ENCODE results near the gene CAPZA1. TPM values are rescaled to one million over a fixed set of nuclear protein-coding genes. Genes with fewer than 3 reads are reported as not detected.

CAPZA1 gene
- total RNA-seq, 1 experiment from 2014 or later, result 97.5 TPM

- no peak for TF ChIP-seq ZNF532 (CRISPR knock-in tag; IDR thresholded peaks at IDR 0.05; ENCODE audit: borderline replicate concordance)
Measured at GRCh38 chr1:112695276-112695675, 75.6 kb downstream of the CAPZA1 start (continued).

DNA sequence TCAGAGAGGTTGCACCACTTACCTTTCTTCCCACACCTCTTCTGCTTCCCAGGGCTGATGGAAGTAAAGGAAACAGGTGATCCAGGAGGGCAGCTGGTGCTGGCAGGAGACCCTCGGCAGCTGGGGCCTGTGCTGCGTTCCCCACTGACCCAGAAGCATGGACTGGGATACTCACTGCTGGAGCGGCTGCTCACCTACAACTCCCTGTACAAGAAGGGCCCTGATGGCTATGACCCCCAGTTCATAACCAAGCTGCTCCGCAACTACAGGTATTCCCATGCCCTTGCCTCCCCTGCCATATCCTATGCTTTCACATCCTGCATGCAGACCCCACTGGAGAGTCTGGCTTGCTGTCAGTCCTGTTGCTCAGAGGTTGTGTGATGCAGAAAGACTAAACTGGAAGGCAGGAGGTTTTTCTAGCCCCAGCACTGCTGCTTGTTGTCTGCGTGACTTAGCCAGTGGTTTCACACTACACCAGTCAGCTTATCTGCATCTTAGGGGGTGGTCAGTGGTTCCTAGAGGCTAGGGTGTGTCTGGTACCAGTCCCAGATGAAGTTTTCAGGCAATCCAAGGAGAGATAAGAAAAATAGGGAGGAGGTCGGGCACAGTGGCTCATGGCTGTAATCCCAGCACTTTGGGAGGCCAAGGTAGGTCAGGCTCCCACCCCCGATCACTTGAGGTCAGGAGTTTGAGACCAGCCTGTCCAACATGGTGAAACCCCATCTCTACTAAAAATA, 77.1 kb downstream of the CAPZA1 start:
- Mint-ChIP-seq H3K27me3 (ENCODE audit: low read depth) (peaks cover 16% of the 10 kb centered on the region), H3K36me3 (peaks cover 61% of the 10 kb centered on the region), H3K4me1 (peaks cover 41% of the 10 kb centered on the region), H3K4me3 (no peak overlapping the region), H3K9me3 (no peaks in the 10 kb centered on the region), H3K27ac (no peak overlapping the region)
- TF ChIP-seq PRDM15 (CRISPR knock-in tag; IDR thresholded peaks at IDR 0.05) (no peak), E2F1 (CRISPR knock-in tag; IDR thresholded peaks at IDR 0.05) (no peak), CREM (CRISPR knock-in tag; IDR thresholded peaks at IDR 0.05) (no peak), ESRRA (CRISPR knock-in tag; IDR thresholded peaks at IDR 0.05; ENCODE audit: borderline replicate concordance) (no peak), MAX (CRISPR knock-in tag; IDR thresholded peaks at IDR 0.05) (no peak), NR3C1 (CRISPR knock-in tag; conservative IDR thresholded peaks at IDR 0.05; ENCODE audit: low read depth) (no peak)
- TF ChIP-seq, protein P1, sequence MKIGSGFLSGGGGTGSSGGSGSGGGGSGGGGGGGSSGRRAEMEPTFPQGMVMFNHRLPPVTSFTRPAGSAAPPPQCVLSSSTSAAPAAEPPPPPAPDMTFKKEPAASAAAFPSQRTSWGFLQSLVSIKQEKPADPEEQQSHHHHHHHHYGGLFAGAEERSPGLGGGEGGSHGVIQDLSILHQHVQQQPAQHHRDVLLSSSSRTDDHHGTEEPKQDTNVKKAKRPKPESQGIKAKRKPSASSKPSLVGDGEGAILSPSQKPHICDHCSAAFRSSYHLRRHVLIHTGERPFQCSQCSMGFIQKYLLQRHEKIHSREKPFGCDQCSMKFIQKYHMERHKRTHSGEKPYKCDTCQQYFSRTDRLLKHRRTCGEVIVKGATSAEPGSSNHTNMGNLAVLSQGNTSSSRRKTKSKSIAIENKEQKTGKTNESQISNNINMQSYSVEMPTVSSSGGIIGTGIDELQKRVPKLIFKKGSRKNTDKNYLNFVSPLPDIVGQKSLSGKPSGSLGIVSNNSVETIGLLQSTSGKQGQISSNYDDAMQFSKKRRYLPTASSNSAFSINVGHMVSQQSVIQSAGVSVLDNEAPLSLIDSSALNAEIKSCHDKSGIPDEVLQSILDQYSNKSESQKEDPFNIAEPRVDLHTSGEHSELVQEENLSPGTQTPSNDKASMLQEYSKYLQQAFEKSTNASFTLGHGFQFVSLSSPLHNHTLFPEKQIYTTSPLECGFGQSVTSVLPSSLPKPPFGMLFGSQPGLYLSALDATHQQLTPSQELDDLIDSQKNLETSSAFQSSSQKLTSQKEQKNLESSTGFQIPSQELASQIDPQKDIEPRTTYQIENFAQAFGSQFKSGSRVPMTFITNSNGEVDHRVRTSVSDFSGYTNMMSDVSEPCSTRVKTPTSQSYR (CRISPR knock-in tag; IDR thresholded peaks at IDR 0.05), result no peak
- TF ChIP-seq, protein P2, sequence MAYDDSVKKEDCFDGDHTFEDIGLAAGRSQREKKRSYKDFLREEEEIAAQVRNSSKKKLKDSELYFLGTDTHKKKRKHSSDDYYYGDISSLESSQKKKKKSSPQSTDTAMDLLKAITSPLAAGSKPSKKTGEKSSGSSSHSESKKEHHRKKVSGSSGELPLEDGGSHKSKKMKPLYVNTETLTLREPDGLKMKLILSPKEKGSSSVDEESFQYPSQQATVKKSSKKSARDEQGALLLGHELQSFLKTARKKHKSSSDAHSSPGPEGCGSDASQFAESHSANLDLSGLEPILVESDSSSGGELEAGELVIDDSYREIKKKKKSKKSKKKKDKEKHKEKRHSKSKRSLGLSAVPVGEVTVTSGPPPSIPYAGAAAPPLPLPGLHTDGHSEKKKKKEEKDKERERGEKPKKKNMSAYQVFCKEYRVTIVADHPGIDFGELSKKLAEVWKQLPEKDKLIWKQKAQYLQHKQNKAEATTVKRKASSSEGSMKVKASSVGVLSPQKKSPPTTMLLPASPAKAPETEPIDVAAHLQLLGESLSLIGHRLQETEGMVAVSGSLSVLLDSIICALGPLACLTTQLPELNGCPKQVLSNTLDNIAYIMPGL (CRISPR knock-in tag; IDR thresholded peaks at IDR 0.05), result no peak
- CTCF ChIA-PET, result interaction anchor here (1.0 kb wide), 1 partner anchor 305 kb away, joined by 3 read pairs; no protein-coding TSS in a partner anchor
- POLR2A ChIA-PET, result no interaction called here
- DNase-seq (ENCODE audit: low spot score) (no peak), ATAC-seq (no peak)
